ENCODE results near the gene WNT5B.

WNT5B gene

DNA sequence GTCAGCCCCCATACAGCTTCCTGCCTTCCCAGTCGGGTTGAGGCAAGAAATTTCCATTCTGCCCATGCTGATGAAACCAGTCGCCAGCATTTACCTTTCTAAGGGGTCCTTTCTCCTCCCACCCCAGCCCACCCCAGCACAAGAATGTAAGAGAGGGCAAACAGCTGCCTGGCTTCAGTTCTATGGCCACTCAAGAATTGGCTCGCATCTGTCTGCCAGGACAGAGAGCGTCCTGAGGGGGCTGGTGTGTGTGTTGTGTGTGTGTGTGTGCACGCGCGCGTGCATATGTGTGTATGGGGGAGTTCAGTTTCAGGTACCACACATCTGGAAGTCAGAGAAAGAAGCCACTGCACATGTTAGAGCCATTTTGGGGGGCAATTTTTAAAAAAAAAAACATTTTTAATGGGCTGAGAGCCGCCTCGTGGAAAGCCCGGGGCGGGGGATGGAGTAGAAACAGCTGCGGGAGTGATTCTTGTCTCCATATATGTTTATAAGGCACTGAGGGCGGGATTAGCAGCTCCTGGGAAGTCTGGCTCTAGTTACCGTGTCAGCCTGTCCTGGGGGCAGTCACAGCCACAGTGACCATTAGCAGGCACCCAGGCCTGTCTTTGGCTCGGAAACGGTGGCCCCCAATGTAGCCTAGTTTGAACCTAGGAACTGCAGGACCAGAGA lies at the start of gene WNT5B:
Gene WNT5B, plus strand, starts transcription at position 566 of the 672 bp plus-strand sequence. CDS start 2,124 bp downstream, outside the sequence.
- Histone ChIP-seq H3K4me1 (ENCODE audit: control insufficient read depth, insufficient read depth, low read length) (peaks cover 10% of the 10 kb centered on the region), H3K9ac (ENCODE audit: low read depth, low read length) (no peak within 1 kb of the TSS), H3K4me3 (ENCODE audit: low read depth, low read length) (peak within 1 kb of the TSS; percentile 54), H3K36me3 (ENCODE audit: control insufficient read depth, insufficient read depth, low read length) (no peaks in the 10 kb centered on the region), H3K9me3 (ENCODE audit: control insufficient read depth, insufficient read depth, low read length) (no peaks in the 10 kb centered on the region), H3K27me3 (ENCODE audit: control insufficient read depth, insufficient read depth, low read length) (peaks cover 67% of the 10 kb centered on the region)

DNA sequence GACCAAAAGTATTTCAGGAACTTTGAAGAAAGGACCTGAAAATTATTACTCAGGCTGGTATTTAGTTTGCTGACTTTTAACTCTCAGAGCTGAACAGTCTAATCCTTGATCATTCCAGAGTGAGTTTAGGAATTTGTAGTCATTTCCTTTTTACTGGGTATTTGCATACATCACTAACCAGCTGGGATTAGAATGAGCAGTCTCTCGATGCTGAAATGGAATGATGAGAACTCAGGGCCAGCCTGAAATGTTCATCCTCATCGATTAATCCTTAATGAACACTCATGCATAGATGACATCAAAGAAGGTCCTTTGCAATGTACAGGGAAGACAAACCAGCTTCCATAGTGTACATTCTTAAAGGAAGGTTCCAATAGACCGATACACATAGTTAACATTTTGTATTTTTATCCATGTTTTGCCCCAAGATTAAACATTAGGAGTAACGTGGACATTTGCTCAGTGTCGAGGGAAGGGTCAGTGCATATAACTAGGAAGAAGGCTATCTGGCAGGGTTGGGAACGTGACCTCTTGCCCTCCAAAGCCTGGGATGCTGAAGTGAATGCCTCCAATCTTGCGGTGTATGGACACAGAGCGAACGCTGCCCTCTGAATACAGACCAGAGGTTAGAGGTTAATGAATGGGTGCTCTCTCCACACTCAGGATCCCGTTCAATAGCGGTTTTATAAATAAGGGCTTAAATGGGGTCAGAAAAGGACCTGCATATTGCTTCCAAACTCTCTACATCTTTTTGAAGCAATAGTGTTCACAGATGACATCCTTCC lies 49.2 kb upstream of the WNT5B start:
- Histone ChIP-seq H3K27me3 (ENCODE audit: control insufficient read depth, insufficient read depth, low read length) (peaks cover 12% of the 10 kb centered on the region), H3K4me1 (ENCODE audit: control insufficient read depth, insufficient read depth, low read length) (no peaks in the 10 kb centered on the region), H3K9ac (ENCODE audit: low read depth, low read length) (no peak overlapping the region), H3K36me3 (ENCODE audit: control insufficient read depth, insufficient read depth, low read length) (no peaks in the 10 kb centered on the region), H3K4me3 (ENCODE audit: low read depth, low read length) (no peak overlapping the region), H3K9me3 (ENCODE audit: control insufficient read depth, insufficient read depth, low read length) (no peaks in the 10 kb centered on the region)

DNA sequence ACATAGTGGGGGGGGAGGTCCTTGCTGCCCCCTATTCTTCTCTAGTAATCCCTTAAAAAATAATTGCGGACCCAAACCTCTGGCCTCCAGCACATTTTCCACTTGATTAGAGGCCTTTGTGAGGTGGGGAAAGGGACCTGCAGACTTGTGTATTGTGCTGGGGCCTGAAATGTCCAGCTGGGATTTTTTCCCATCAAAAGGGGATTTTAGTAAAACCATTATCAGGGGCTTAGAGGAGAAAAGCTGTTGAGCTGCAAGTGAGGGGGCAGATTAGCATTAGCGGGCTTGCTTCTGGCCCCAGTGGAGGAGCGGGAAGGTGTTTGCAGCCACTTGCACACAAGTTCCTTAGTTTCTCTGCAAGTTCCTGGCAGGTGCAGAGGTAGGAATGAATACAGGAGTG lies 48.5 kb upstream of the WNT5B start:
- Histone ChIP-seq H3K4me1 (ENCODE audit: control insufficient read depth, insufficient read depth, low read length) (no peaks in the 10 kb centered on the region), H3K9me3 (ENCODE audit: control insufficient read depth, insufficient read depth, low read length) (no peaks in the 10 kb centered on the region), H3K36me3 (ENCODE audit: control insufficient read depth, insufficient read depth, low read length) (no peaks in the 10 kb centered on the region), H3K4me3 (ENCODE audit: low read depth, low read length) (no peak overlapping the region), H3K9ac (ENCODE audit: low read depth, low read length) (no peak overlapping the region), H3K27me3 (ENCODE audit: control insufficient read depth, insufficient read depth, low read length) (peaks cover 14% of the 10 kb centered on the region)

DNA sequence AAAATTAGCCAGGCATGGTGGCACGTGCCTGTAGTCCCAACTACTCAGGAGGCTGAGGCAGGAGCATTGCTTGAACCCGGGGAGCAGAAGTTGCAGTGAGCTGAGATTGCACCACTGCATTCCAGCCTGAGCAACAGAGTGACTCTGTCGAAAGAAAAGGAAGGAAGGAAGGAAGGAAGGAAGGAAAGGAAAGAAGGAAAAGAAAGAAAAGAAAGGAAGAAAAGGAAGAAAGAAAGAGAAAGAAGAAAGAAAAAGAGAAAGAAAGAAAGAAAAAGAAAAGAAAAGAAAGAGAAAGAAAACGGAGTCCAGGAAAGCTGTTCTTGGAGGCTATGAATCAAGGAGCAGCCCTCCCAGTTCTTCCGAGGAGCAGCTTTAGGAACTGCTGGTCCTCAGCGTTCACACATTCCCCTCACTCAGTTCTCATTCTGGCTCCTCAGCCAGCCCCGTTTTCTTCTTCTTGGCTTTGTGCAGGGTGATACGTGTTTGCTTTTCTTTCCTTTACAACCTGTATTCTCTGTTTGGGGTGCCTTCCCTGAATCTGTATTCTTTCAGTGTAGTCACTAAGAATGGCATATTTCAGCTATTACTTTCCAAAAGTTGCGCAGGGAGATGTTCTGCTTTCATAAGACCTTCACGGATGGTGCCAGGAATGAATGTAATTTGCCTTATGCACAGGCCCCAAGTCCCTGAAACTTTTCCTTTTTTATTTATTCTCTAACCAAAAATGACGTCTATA lies 46.9 kb upstream of the WNT5B start:
- no peaks in the 10 kb centered on the region for H3K36me3 ChIP-seq (ENCODE audit: control insufficient read depth, insufficient read depth, low read length)
- no peaks in the 10 kb centered on the region for H3K9me3 ChIP-seq (ENCODE audit: control insufficient read depth, insufficient read depth, low read length)
- no peak overlapping the region for H3K4me3 ChIP-seq (ENCODE audit: low read depth, low read length)
- H3K9ac ChIP-seq (ENCODE audit: low read depth, low read length), result no peak overlapping the region
- H3K27me3 ChIP-seq (ENCODE audit: control insufficient read depth, insufficient read depth, low read length), result peaks cover 27% of the 10 kb centered on the region
- H3K4me1 ChIP-seq (ENCODE audit: control insufficient read depth, insufficient read depth, low read length), result no peaks in the 10 kb centered on the region

DNA sequence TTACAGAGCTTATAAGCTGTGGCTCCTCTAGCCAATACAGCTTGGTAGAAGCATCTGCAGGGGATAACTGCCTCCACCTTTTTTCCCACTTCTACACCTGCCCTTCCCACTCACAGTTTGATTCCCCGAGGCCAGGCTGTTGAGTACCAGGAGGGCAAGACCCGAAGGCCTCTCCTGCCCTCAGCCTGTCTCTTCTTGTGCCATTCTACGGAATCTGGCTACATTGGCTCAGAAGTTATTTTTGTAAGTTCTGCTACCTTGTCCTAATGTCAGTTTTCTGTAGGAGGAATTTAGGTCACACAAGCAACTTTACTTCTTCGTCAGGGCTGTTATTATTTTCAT lies 46.4 kb upstream of the WNT5B start:
- no peak overlapping the region for H3K4me3 ChIP-seq (ENCODE audit: low read depth, low read length)
- H3K9ac ChIP-seq (ENCODE audit: low read depth, low read length), result no peak overlapping the region
- peaks cover 30% of the 10 kb centered on the region for H3K27me3 ChIP-seq (ENCODE audit: control insufficient read depth, insufficient read depth, low read length)
- no peaks in the 10 kb centered on the region for H3K36me3 ChIP-seq (ENCODE audit: control insufficient read depth, insufficient read depth, low read length)
- H3K9me3 ChIP-seq (ENCODE audit: control insufficient read depth, insufficient read depth, low read length), result no peaks in the 10 kb centered on the region
- H3K4me1 ChIP-seq (ENCODE audit: control insufficient read depth, insufficient read depth, low read length), result peaks cover 5% of the 10 kb centered on the region

GRCh38 chr12:1583421-1584078 lies 45.5 kb upstream of the WNT5B start:
- Histone ChIP-seq H3K4me3 (ENCODE audit: low read depth, low read length) (no peak overlapping the region), H3K27me3 (ENCODE audit: control insufficient read depth, insufficient read depth, low read length) (peaks cover 34% of the 10 kb centered on the region), H3K9me3 (ENCODE audit: control insufficient read depth, insufficient read depth, low read length) (no peaks in the 10 kb centered on the region), H3K36me3 (ENCODE audit: control insufficient read depth, insufficient read depth, low read length) (no peaks in the 10 kb centered on the region), H3K9ac (ENCODE audit: low read depth, low read length) (no peak overlapping the region), H3K4me1 (ENCODE audit: control insufficient read depth, insufficient read depth, low read length) (peaks cover 11% of the 10 kb centered on the region)

DNA sequence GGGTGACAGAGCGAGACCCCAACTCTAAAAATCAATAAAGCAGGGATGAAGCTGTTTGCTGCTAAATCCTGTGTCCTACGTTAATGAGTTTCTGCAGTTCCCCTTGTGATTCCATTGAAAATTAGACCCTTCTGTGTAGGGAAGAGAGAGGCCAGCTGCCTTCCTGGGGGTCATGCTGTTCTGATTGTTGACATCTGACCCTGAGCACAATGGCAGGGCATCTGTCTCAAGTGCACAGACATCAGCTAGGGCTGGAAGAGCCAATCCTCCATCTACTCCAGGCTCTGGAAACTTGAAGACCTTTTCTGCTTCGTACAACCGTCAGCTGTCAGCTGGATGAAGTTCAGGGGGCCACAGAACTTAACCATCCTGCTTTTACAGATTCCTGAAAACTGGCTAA lies 44.7 kb upstream of the WNT5B start:
- Histone ChIP-seq H3K4me3 (ENCODE audit: low read depth, low read length) (no peak overlapping the region), H3K9ac (ENCODE audit: low read depth, low read length) (no peak overlapping the region), H3K36me3 (ENCODE audit: control insufficient read depth, insufficient read depth, low read length) (no peaks in the 10 kb centered on the region), H3K4me1 (ENCODE audit: control insufficient read depth, insufficient read depth, low read length) (peaks cover 14% of the 10 kb centered on the region), H3K27me3 (ENCODE audit: control insufficient read depth, insufficient read depth, low read length) (peaks cover 40% of the 10 kb centered on the region), H3K9me3 (ENCODE audit: control insufficient read depth, insufficient read depth, low read length) (no peaks in the 10 kb centered on the region)

DNA sequence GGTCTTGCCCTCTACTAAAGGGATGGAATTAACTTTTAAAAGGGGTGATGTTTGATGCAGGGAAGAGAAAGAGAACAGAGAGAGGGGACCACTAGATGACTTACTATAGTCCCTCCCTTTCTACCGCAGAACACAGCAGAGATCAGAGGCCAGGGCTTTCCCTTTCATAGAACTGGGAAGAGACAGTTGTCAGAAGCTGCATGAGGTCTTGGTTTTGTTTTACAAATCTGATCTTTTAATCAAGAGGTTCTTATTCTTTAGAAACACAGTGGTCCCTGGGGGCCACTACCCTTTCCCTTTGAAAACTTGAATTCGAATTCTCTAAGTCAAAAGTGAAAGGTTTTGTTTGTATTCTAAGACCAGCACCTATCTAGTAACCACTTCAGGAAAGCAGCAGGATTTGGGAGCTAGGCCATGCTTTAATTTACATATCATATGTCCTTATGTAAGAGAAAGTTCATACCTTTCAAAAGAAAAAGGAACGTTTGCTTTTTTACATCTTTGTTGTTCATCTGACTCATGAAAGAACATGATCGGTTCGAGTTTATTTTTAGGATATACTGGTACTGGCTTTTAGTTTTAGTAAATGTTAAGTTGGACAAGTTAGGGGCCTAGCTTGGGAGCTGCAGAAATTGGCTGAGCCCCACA lies 41.0 kb upstream of the WNT5B start:
- H3K9me3 ChIP-seq (ENCODE audit: control insufficient read depth, insufficient read depth, low read length), result no peaks in the 10 kb centered on the region
- peaks cover 66% of the 10 kb centered on the region for H3K27me3 ChIP-seq (ENCODE audit: control insufficient read depth, insufficient read depth, low read length)
- no peaks in the 10 kb centered on the region for H3K36me3 ChIP-seq (ENCODE audit: control insufficient read depth, insufficient read depth, low read length)
- H3K9ac ChIP-seq (ENCODE audit: low read depth, low read length), result no peak overlapping the region
- H3K4me1 ChIP-seq (ENCODE audit: control insufficient read depth, insufficient read depth, low read length), result peaks cover 42% of the 10 kb centered on the region
- no peak overlapping the region for H3K4me3 ChIP-seq (ENCODE audit: low read depth, low read length)

- no peak overlapping the region for H3K4me3 ChIP-seq (ENCODE audit: low read depth, low read length)
- H3K36me3 ChIP-seq (ENCODE audit: control insufficient read depth, insufficient read depth, low read length), result no peaks in the 10 kb centered on the region
- H3K4me1 ChIP-seq (ENCODE audit: control insufficient read depth, insufficient read depth, low read length), result peaks cover 42% of the 10 kb centered on the region
- peaks cover 71% of the 10 kb centered on the region for H3K27me3 ChIP-seq (ENCODE audit: control insufficient read depth, insufficient read depth, low read length)
- no peaks in the 10 kb centered on the region for H3K9me3 ChIP-seq (ENCODE audit: control insufficient read depth, insufficient read depth, low read length)
- no peak overlapping the region for H3K9ac ChIP-seq (ENCODE audit: low read depth, low read length)
Measured at GRCh38 chr12:1588575-1588947, 40.5 kb upstream of the WNT5B start.

GRCh38 chr12:1590221-1590979 lies 38.6 kb upstream of the WNT5B start:
- H3K4me1 ChIP-seq (ENCODE audit: control insufficient read depth, insufficient read depth, low read length), result peaks cover 42% of the 10 kb centered on the region
- no peaks in the 10 kb centered on the region for H3K9me3 ChIP-seq (ENCODE audit: control insufficient read depth, insufficient read depth, low read length)
- H3K9ac ChIP-seq (ENCODE audit: low read depth, low read length), result no peak overlapping the region
- peak overlapping the region; percentile 51 for H3K4me3 ChIP-seq (ENCODE audit: low read depth, low read length)
- H3K36me3 ChIP-seq (ENCODE audit: control insufficient read depth, insufficient read depth, low read length), result no peaks in the 10 kb centered on the region
- peaks cover 61% of the 10 kb centered on the region for H3K27me3 ChIP-seq (ENCODE audit: control insufficient read depth, insufficient read depth, low read length)

DNA sequence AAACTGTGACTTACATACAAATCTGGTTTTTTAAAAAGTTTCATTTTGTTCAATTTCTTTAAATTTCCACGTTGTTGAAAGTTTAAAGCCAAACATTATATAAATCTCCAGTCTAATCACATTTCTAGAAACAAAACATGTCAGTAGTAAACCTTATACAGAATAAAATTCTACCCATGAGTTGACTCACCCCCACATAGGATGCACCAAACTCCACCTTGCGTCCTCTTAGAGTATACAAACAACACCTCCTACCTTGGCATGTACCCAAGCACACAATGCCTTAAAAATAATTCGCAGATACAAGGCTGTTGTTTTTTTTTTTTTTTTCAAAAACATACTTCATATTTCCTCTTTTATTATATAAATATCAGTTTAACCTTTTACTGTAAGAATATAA lies 38.0 kb upstream of the WNT5B start:
- H3K9me3 ChIP-seq (ENCODE audit: control insufficient read depth, insufficient read depth, low read length), result no peaks in the 10 kb centered on the region
- H3K9ac ChIP-seq (ENCODE audit: low read depth, low read length), result no peak overlapping the region
- peaks cover 62% of the 10 kb centered on the region for H3K27me3 ChIP-seq (ENCODE audit: control insufficient read depth, insufficient read depth, low read length)
- H3K4me1 ChIP-seq (ENCODE audit: control insufficient read depth, insufficient read depth, low read length), result peaks cover 42% of the 10 kb centered on the region
- H3K4me3 ChIP-seq (ENCODE audit: low read depth, low read length), result peak overlapping the region; percentile 51
- H3K36me3 ChIP-seq (ENCODE audit: control insufficient read depth, insufficient read depth, low read length), result no peaks in the 10 kb centered on the region

Measured in iPS-15b (cell line).